GM18867 (cell line): ENCODE measurements around the gene CFAP61.
A peak's percentile ranks its signal among the peaks of the same experiment; 100 is the strongest.

ENCODE experiments used
- ATAC-seq: cut with Tn5 transposase; IDR thresholded peaks from one replicate; pipeline ENCODE4 v1.9.1; 2021; ENCODE audit warnings: mild to moderate bottlenecking, moderate library complexity; ENCODE audit not compliant: unreplicated experiment

Gene CFAP61

DNA sequence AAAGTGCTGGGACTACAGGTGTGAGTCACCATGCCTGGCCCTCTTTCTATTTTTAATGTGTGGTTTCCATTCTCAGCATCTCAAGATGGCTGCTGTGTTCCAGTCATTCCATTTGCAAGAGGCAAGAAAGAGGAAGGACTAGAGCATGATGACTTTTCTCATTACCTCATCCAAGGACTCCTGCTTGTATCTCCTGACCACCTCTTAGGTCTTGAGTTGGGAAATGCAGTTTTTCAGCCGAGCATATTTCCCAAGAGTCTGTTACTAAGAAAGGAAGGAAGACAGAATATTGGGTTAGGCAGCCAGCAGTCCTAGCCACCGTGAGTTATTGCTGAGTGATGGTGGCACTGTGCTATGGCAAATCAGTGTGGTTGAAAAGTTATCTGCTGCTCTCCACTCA is 207.2 kb downstream of the CFAP61 start:
- ATAC-seq, result no peak

DNA sequence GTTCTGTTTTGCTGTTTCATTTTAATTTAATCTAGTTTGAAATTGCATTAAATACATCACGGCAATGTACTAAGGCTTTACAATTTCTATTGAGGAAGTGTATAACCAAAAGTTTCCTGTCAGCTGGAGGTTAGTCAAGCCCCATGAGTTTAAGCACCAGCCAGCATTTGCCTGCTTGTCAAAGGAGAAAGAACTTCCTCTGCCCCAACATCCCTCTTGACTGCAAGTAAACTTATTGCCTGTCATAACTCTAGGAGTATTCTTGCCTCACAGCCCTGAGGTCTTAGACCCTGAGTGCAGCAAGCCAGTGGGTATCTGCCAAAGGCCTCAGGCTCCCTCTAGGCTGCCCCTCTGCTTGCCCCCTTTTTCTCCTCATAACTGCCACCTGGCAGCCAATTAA is 208.8 kb downstream of the CFAP61 start:
- no peak for ATAC-seq

DNA sequence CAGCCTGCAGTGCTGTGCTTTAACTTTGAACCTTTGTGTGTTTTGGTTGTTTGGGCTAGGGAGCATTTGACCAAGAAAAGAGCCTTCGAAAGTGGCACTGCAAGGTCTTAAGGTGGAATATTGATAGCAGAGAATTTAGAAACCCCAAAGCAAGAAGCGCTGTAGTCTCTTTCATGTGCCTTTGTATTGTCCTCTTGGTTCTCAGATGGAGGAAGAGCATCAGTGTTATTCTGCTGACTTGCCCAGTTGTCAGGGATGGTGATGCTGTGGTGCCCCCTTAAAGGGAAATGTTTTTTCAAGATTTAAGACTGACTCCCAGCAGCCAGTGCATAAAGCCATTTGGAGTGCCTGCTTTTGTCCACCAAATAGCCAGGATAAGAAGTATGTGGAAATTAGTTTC is 212.9 kb downstream of the CFAP61 start:
- no peak for ATAC-seq

DNA sequence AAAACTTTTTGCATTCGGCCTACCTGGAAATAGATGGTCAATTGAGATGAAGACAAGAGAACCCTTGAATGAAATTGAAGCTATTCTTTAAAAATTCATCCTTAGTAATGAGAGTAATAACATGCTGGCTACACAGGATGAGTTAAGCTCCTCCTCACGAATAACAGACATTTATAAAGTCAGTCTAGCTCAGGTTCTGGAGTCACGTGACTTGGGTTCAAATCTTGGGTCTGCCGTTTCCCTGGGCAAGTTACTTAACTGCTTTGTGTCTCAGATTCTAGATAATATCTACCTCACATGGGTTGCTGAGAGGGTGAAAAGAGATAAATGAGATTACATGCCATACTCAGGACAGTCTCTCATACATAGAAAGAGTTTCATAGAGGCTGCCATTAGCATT is 214.2 kb downstream of the CFAP61 start:
- no peak for ATAC-seq

DNA sequence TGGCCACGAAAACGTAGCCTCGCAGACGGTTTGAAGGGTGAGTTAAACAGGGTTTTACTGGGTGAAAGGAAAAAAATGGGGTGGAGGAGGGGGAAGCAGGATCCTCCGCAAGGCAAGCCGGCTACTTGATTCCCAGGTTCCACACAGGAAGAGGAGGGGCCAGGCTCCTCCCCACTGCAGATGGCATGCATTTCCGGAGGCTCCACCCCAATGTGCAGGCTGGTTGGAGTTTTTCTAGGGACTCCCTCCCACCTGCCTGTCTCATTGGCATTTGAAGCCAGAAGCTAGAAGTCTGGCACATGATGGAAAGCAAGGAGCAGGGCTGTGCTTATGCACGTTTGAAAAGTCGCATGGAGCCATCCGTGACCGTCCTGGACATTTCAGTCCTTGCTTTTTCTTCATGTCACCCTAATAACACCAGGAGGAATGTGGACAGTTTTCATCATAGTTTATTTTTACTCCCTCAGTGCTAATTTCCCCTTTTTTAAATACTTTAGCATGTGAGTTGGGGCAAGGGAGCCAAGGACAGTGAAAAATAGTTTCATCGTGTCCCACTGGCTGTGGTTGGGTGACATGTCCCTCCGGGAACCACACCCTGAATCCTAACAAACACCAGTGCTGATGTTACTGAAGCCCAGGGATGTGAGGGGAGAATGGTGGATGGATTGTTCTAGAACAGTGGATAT is 215.5 kb downstream of the CFAP61 start:
- ATAC-seq, result no peak

GRCh38 chr20:20271271-20271670 is 218.9 kb downstream of the CFAP61 start:
- ATAC-seq, result no peak

- ATAC-seq, result no peak
Measured at GRCh38 chr20:20272686-20273085, 220.4 kb downstream of the CFAP61 start.

DNA sequence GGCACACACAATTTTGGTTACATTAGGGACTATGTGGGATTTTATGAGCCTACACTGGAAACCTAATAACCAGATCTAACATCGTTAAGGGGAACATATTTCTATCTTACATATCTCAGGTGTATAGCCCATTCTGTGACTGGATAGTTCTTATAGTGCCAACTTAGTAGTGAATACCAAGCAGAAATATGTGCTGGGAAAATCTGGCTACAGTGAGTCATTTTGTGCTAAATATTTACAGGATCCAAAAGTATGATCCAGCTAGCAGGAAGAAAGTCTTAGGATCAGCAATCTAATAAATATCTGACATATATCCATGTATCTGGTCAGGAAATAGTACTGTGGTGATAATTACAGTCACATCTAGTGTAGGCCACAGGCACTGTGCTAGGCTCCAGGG is 221.0 kb downstream of the CFAP61 start:
- no peak for ATAC-seq

DNA sequence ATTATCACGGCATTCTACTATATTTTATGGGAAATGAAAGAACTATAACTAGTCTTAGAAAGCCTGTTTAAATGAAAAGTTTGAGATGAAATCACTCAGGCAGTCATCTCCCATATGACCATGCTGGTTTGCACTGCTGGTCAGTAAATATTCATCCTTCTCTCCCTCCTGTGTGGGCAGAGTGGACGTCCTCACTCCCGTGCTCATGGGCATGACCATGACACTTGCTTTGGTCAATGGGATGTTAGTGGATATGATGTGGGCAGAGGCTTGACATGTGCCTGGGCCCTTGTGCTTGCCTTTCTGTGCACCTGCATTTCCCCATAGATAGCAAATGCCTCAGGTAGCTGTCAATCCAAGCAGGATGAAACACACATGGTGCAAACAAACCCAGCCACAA is 222.5 kb downstream of the CFAP61 start:
- ATAC-seq, result no peak

- no peak for ATAC-seq
Measured at GRCh38 chr20:20275636-20276035, 223.3 kb downstream of the CFAP61 start.

DNA sequence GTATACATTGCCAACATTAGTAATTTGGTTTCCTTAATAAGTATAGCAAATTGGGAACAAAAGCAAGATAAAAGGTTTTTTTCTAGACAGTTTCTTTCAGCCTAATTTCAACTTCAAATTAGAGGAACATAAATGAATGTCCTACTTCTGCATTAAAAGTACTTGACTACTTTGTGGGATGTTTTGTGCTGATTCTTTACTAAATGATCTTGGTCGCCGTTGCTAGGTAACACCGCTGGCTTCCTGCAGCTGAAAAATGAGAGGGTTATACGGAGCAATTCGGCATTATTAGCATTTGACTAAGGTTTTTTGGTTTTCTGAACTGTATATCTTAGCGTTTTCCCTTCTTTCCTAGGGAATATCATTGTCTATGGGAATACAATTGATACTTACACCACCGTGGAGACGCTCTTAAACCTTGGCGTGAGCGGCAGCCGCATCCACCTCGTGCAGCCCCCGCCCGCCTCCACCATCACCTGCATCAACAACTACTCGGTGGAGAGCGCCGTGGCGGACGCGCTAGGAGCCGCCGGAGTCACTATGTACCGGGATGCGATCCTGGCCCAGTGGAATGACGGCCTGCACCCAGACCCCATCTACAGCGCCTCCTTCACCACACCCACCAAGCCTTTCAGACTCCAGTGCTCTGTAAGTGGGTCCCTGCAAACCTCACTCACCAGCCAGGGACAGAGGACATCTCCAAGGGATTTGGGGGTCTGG is 224.6 kb downstream of the CFAP61 start:
- ATAC-seq, result no peak

- ATAC-seq, result no peak
Measured at GRCh38 chr20:20277894-20278335, 225.6 kb downstream of the CFAP61 start.

DNA sequence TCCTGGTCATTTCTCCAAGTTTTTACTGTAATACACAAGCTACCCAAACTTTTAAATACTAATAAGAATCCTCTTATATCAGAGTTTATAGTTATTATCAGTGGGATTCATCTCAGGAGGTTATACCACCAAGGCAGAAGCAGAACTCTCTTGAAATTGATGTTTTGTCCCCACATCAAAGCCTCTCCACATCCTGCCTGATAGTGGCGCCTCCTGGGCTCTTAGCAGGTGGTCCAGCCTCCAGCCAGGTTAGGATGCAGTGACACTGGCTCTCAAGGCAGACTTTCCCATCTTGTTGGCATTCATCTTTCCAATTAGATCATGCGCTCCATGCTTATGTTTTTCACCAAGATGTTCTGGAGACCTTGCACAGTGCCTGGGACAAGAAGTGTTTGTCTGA is 233.7 kb downstream of the CFAP61 start:
- no peak for ATAC-seq

DNA sequence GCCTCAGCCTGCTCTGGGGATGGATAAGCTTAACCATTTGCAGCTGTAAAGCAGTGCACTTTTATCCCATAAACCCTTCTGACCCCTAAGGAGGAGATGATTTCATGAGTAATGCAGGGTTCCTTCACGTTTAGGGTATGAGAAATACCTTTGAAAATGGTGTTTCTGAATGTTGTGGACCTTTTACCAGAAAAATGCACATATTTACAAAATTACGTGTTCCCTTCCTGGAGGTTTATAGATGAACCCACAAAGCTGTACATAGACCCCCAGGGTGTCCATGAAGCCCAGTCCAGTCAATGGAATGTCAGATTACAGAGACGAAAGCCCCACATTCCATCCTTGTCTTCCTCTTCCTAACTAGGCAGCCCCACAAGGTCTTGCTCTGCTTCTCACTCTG is 237.0 kb downstream of the CFAP61 start:
- ATAC-seq, result no peak

DNA sequence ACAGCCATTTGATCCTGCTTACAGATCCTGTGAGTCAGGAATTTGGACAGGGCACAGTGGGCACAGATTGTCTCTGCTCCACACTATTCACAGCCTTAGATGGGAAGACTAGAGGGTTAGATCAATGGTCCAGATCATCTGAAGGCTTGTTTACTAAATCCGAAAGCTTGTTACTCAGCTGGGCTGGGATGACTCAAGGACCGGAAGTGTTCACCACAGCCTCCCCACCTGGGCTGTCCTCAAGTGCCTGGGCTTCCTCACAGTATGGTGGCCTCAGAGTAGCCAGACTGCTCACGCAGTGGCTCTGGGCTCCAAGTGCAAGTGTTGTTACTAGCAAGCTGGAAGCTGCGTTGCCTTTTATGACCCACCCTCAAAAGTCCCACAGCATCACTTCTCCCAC is 240.1 kb downstream of the CFAP61 start:
- peak; percentile 75 for ATAC-seq

DNA sequence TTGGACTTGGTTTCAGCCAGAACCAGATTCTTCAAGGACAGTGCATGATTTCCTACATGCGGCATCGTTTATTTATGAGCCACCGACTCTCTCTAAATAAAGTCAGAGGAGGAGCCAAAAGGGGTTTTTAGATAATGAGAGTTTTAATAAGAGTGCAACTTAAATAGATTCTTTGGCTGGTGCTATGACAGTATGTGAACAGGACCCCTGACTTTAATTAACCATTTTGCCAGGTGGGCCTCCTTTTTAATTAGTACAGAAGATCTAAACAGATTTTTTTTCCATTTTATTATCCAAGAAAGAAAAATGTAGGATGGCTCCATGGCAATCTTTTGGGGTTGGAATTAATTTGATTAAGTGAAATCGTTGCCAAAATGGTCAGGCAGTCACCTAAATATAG is 240.8 kb downstream of the CFAP61 start:
- ATAC-seq, result no peak

- no peak for ATAC-seq
Measured at GRCh38 chr20:20293691-20294385, 241.5 kb downstream of the CFAP61 start.

DNA sequence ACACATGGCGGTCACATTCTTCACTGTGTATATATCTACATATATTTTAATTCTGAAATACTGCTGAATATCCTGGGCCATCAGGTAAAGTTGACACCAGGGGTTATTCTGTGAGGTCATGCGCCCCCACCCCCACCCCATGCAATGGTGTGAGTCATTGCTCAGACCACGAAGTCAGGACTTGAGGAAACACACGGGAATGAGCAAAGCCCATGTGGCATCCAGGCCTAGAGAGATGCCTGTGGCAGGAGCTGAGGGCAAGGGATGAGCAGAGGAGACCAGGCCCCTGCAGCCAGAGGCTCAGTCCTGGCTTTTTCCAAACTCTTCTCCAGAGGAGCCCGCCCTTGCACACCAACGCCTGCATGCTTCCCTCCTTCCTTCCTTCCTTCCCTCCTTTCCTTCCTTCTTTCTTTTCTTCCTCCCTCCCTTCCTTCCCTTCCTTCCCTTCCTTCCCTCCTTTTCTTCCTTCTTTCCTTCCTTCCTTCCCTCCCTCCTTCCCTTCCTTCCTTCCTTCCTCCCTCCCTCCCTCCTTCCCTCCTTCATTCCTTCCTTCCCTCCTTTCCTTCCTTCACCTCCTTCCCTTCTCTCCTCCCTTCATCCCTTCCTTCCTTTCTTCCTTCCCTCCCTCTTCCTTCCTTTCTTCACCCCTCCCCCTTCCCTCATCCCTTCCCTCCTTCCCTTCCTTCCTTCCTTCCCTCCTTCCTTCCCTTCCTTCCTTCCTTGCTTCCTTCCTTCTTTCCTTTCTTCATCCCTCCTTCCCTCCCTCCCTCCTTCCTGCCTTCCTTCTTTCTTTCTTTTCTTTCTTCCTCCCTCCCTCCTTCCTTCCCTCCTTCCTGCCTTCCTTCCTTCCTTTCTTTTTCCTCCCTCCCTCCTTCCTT is 243.5 kb downstream of the CFAP61 start:
- ATAC-seq, result no peak

DNA sequence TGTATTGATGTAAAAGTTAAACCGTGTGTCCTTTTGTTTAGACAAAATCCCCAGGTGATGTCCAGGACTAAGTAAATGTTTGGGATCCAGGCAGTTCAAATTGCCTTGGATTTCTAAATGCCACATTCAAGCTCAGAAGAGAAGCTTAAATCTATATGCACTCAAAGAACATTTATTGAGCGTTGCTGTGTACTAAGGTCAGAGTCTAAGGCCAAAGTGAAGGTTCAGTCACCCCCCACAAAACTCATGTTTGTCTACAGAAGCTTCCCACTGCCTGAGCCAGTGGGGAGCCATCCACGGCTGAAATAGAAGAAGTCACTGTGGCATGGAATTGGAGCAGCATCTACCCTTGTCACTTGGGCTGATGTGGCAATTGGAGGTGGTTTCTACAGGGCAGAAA is 244.8 kb downstream of the CFAP61 start:
- ATAC-seq, result no peak

DNA sequence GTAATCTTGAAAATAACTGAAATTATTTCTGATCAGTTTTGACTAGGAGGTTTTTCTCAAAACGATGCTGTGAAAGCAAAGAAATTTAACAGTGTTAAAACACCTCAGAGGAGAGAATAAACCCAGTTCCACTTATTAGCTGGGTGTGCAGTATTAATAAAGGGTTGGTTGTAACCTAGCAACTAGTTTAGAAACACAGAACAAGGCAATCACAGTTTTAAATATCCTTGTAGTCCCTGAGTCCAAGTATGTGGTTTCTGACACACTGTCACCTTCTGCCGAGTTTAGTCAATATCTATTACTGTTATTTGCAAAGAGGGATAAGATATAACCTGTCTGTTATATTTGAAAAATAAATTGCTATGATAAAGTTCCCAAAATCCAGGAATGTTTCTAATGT is 245.4 kb downstream of the CFAP61 start:
- ATAC-seq, result no peak

- no peak for ATAC-seq
Measured at GRCh38 chr20:20299904-20300303, 247.6 kb downstream of the CFAP61 start.
